H9 (cell line): ENCODE measurements around the gene RASGEF1C. TPM values are rescaled to one million over a fixed set of nuclear protein-coding genes. Genes with fewer than 3 reads are reported as not detected.

Experiments
- DNase-seq: peaks from one replicate; pipeline ENCODE4 v3.0.0-alpha.2; 2017
- H2AFZ ChIP-seq: one replicate; pipeline ENCODE4 v1.6.1; 2013; ENCODE audit warnings: mild to moderate bottlenecking, low read length, control low read depth, moderate library complexity
- H2AK5ac ChIP-seq: 2 replicates; pipeline ENCODE4 v1.6.1; 2013; ENCODE audit warnings: low read length, control low read depth, mixed read lengths; ENCODE audit not compliant: insufficient read length
- H2BK120ac ChIP-seq: one replicate; pipeline ENCODE4 v1.6.1; 2013; ENCODE audit warnings: low read depth, mild to moderate bottlenecking, low read length, control low read depth, inconsistent platforms; ENCODE audit not compliant: poor library complexity, severe bottlenecking
- H2BK12ac ChIP-seq: 2 replicates; pipeline ENCODE4 v1.6.1; 2013; ENCODE audit warnings: low read length, control low read depth, mixed read lengths, low read depth; ENCODE audit not compliant: insufficient read length
- H2BK15ac ChIP-seq: 2 replicates; pipeline ENCODE4 v1.6.1; 2013; ENCODE audit warnings: low read depth, low read length, control low read depth
- H2BK20ac ChIP-seq: one replicate; pipeline ENCODE4 v1.6.1; 2013; ENCODE audit warnings: low read depth, mild to moderate bottlenecking, low read length, control low read depth, inconsistent platforms; ENCODE audit not compliant: poor library complexity, severe bottlenecking
- H2BK5ac ChIP-seq: 2 replicates; pipeline ENCODE4 v1.6.1; 2013; ENCODE audit warnings: low read length, control low read depth, mixed read lengths; ENCODE audit not compliant: insufficient read length
- H3K14ac ChIP-seq: 2 replicates; pipeline ENCODE4 v1.6.1; 2013; ENCODE audit warnings: low read length, control low read depth; ENCODE audit not compliant: insufficient read depth
- H3K18ac ChIP-seq: 2 replicates; pipeline ENCODE4 v1.6.1; 2013; ENCODE audit warnings: low read depth, mild to moderate bottlenecking, mixed read lengths, low read length, control low read depth; ENCODE audit not compliant: insufficient read length
- H3K23ac ChIP-seq: 2 replicates; pipeline ENCODE4 v1.6.1; 2013; ENCODE audit warnings: low read length, control low read depth, mixed read lengths, low read depth; ENCODE audit not compliant: insufficient read length
- H3K23me2 ChIP-seq: 2 replicates; pipeline ENCODE4 v1.6.1; 2013; ENCODE audit warnings: low read depth, mild to moderate bottlenecking, mixed read lengths, low read length, control low read depth; ENCODE audit not compliant: insufficient read length, poor library complexity, severe bottlenecking
- H3K27ac ChIP-seq: 2 replicates; pipeline ENCODE4 v1.5.1; 2013; ENCODE audit warnings: low read length, control low read depth, mixed read lengths, low read depth; ENCODE audit not compliant: insufficient read length
- H3K27me3 ChIP-seq: 2 replicates; pipeline ENCODE4 v1.6.1; 2013; ENCODE audit warnings: low read length, control low read depth, inconsistent platforms; ENCODE audit not compliant: insufficient read depth
- H3K4ac ChIP-seq: 2 replicates; pipeline ENCODE4 v1.6.1; 2013; ENCODE audit warnings: low read depth, mild to moderate bottlenecking, control low read depth, inconsistent platforms, low read length, moderate library complexity
- H3K4me1 ChIP-seq: 2 replicates; pipeline ENCODE4 v1.6.1; 2013; ENCODE audit warnings: low read length, control low read depth, inconsistent platforms; ENCODE audit not compliant: insufficient read depth
- H3K4me2 ChIP-seq: 2 replicates; pipeline ENCODE4 v1.6.1; 2013; ENCODE audit warnings: low read length, control low read depth, mixed read lengths; ENCODE audit not compliant: insufficient read length, insufficient read depth
- H3K56ac ChIP-seq: 2 replicates; pipeline ENCODE4 v1.6.1; 2013; ENCODE audit warnings: low read depth, mild to moderate bottlenecking, mixed read lengths, low read length, control low read depth; ENCODE audit not compliant: insufficient read length
- H3K79me1 ChIP-seq: 2 replicates; pipeline ENCODE4 v1.6.1; 2013; ENCODE audit warnings: low read depth, mild to moderate bottlenecking, moderate library complexity, low read length, control low read depth, inconsistent platforms; ENCODE audit not compliant: insufficient read depth, poor library complexity, severe bottlenecking
- H3K79me2 ChIP-seq: 2 replicates; pipeline ENCODE4 v1.6.1; 2013; ENCODE audit warnings: low read length, control low read depth, inconsistent platforms; ENCODE audit not compliant: insufficient read depth
- H3K9ac ChIP-seq: 2 replicates; pipeline ENCODE4 v1.6.1; 2013; ENCODE audit warnings: low read length, control low read depth, mixed read lengths; ENCODE audit not compliant: insufficient read length; ENCODE audit errors: extremely low read depth
- H3K9me3 ChIP-seq: one replicate; pipeline ENCODE4 v1.6.1; 2013; ENCODE audit warnings: low read depth, low read length, inconsistent platforms; ENCODE audit not compliant: control insufficient read depth
- H3T11ph ChIP-seq: one replicate; pipeline ENCODE4 v1.6.1; 2013; ENCODE audit warnings: mild to moderate bottlenecking, low read length, control low read depth, inconsistent platforms
- H4K20me1 ChIP-seq: one replicate; pipeline ENCODE4 v1.6.1; 2013; ENCODE audit not compliant: control insufficient read depth, insufficient read length, insufficient read depth
- H4K5ac ChIP-seq: 2 replicates; pipeline ENCODE4 v1.6.1; 2013; ENCODE audit warnings: low read depth, mild to moderate bottlenecking, mixed read lengths, low read length, control low read depth; ENCODE audit not compliant: insufficient read length
- H4K8ac ChIP-seq: replicated peaks from 2 replicates; pipeline ENCODE4 v1.6.1; 2013; ENCODE audit warnings: low read length, control low read depth, mixed read lengths, low read depth; ENCODE audit not compliant: insufficient read length
- H4K91ac ChIP-seq: 2 replicates; pipeline ENCODE4 v1.6.1; 2013; ENCODE audit warnings: low read depth, mild to moderate bottlenecking, moderate library complexity, mixed read lengths, low read length, control low read depth; ENCODE audit not compliant: insufficient read length
- H3K27ac Mint-ChIP-seq, 3 experiments: 2 replicates in 2 of 3; 3 replicates in 1 of 3; pipeline ENCODE4 v1.8.0; 2020 to 2021; ENCODE audit warnings: mixed read lengths in 3 of 3, mild to moderate bottlenecking in 1 of 3, moderate library complexity in 1 of 3
- H3K27me3 Mint-ChIP-seq: 2 replicates; pipeline ENCODE4 v1.8.0; 2021; ENCODE audit warnings: low read depth, mild to moderate bottlenecking, moderate library complexity, mixed read lengths
- H3K36me3 Mint-ChIP-seq, 3 experiments: 2 replicates in 2 of 3; 3 replicates in 1 of 3; pipeline ENCODE4 v1.8.0; 2020 to 2021; ENCODE audit warnings: low read depth in 3 of 3, mixed read lengths in 3 of 3; ENCODE audit not compliant: insufficient read depth in 1 of 3
- H3K4me1 Mint-ChIP-seq, 2 experiments: 2 replicates each; pipeline ENCODE4 v1.8.0; 2020; ENCODE audit warnings: mixed read lengths in 2 of 2
- H3K4me3 Mint-ChIP-seq, 2 experiments: 2 replicates in 1 of 2; 3 replicates in 1 of 2; pipeline ENCODE4 v1.8.0; 2020 to 2021; ENCODE audit warnings: mild to moderate bottlenecking in 2 of 2, mixed read lengths in 2 of 2, moderate library complexity in 1 of 2
- H3K9me3 Mint-ChIP-seq, 2 experiments: 2 replicates in 1 of 2; 3 replicates in 1 of 2; pipeline ENCODE4 v1.8.0; 2020; ENCODE audit warnings: mild to moderate bottlenecking in 2 of 2, mixed read lengths in 2 of 2, moderate library complexity in 1 of 2
- CTCF ChIP-seq: fragments of 200-600 bp; sonication (generic); conservative IDR thresholded peaks from 3 replicates; pipeline ENCODE4 v1.8.0; 2021; ENCODE audit warnings: antibody characterized with exemption, mild to moderate bottlenecking
- WGBS: extraction: QIAGEN DNeasy Blood & Tissue Kit; methylation state at CpG from one replicate; pipeline ENCODE4 v1.1.7; 2013; ENCODE audit warnings: missing lambda C conversion rate, low lambda C conversion rate, mixed read lengths; ENCODE audit not compliant: insufficient read length; ENCODE audit errors: extremely low coverage; 5-methylcytosine and 5-hydroxymethylcytosine counted together
- total RNA-seq: library from RNA; stranded (reverse); gene quantifications from 2 replicates; pipeline ENCODE4 v1.2.1, GENCODE V29; 2021

RASGEF1C gene
- total RNA-seq, 1 experiment from 2014 or later, result 0.83 TPM

- Histone ChIP-seq H2AFZ (no peak overlapping the region), H3K9me3 (no peaks in the 10 kb centered on the region), H3K23me2 (no peaks in the 10 kb centered on the region), H3K79me1 (no peaks in the 10 kb centered on the region), H3K4me2 (no peak overlapping the region), H3K4me1 (no peaks in the 10 kb centered on the region), H3K79me2 (no peaks in the 10 kb centered on the region), H3K27me3 (no peaks in the 10 kb centered on the region), H2BK15ac (no peak overlapping the region), H3K14ac (no peak overlapping the region), H3K4ac (no peak overlapping the region), H3K23ac (no peak overlapping the region), H4K5ac (no peak overlapping the region), H4K8ac (no peak overlapping the region), H2AK5ac (no peak overlapping the region), H3T11ph (no peak overlapping the region), H4K20me1 (no peaks in the 10 kb centered on the region), H3K9ac (no peak overlapping the region), H2BK20ac (no peak overlapping the region), H4K91ac (no peak overlapping the region), H2BK120ac (no peak overlapping the region), H3K56ac (no peak overlapping the region), H3K27ac (no peak overlapping the region), H2BK12ac (no peak overlapping the region), H3K18ac (no peak overlapping the region), H2BK5ac (no peak overlapping the region)
- Mint-ChIP-seq H3K4me3 (no peak overlapping the region), H3K4me1 (no peaks in the 10 kb centered on the region), H3K27ac (no peak overlapping the region), H3K9me3 (peaks cover 22% of the 10 kb centered on the region in 2 experiments), H3K36me3 (peaks cover 0 to 4% (median 2%) of the 10 kb centered on the region in 3 experiments; a peak in 2 of 7 replicates), H3K27me3 (no peaks in the 10 kb centered on the region; the same call in 1 of the 2 replicates)
- no peak for TF ChIP-seq CTCF
- no peak for DNase-seq
- WGBS, result no CpG with 5 or more reads among the region's 6 CpGs
Observed at GRCh38 chr5:180191716-180192115, 17.3 kb downstream of the RASGEF1C start.
